ENCODE data around the gene CNFN.

The CNFN gene

GRCh38 chr19:42389899-42390298, at the start of gene CNFN:
Gene CNFN (minus strand): TSS chr19:42390297. CDS start chr19:42389037, 1,260 bp downstream.
- DNase-seq (ENCODE audit: low read depth) = no peak

- no peak for DNase-seq (ENCODE audit: low read depth)
Measured at GRCh38 chr19:42436006-42436405, 45.9 kb upstream of the CNFN start.

- DNase-seq (ENCODE audit: low read depth) = no peak
Measured at GRCh38 chr19:42435316-42435715, 45.2 kb upstream of the CNFN start.

GRCh38 chr19:42433503-42434260, 43.6 kb upstream of the CNFN start:
- DNase-seq (ENCODE audit: low read depth) = peak; percentile 32

GRCh38 chr19:42431486-42431885, 41.4 kb upstream of the CNFN start:
- DNase-seq (ENCODE audit: low read depth) = no peak

- no peak for DNase-seq (ENCODE audit: low read depth)
Measured at GRCh38 chr19:42428676-42429075, 38.6 kb upstream of the CNFN start.

- no peak for DNase-seq (ENCODE audit: low read depth)
Measured at GRCh38 chr19:42427313-42427712, 37.2 kb upstream of the CNFN start, which contains the start of gene LIPE. Gene LIPE (minus strand): TSS chr19:42427388. CDS start chr19:42427149, 239 bp downstream.

- no peak for DNase-seq (ENCODE audit: low read depth)
Measured at GRCh38 chr19:42426643-42427042, 36.5 kb upstream of the CNFN start.

- no peak for DNase-seq (ENCODE audit: low read depth)
Measured at GRCh38 chr19:42424712-42425131, 34.6 kb upstream of the CNFN start.

GRCh38 chr19:42424345-42424707, 34.2 kb upstream of the CNFN start:
- no peak for DNase-seq (ENCODE audit: low read depth)

GRCh38 chr19:42423462-42424344, 33.6 kb upstream of the CNFN start:
- DNase-seq (ENCODE audit: low read depth) = peak; percentile 85

GRCh38 chr19:42422901-42423461, 32.9 kb upstream of the CNFN start:
- DNase-seq (ENCODE audit: low read depth) = peak; percentile 42

- DNase-seq (ENCODE audit: low read depth) = no peak
Measured at GRCh38 chr19:42422092-42422900, 32.2 kb upstream of the CNFN start.

GRCh38 chr19:42421591-42422031, 31.5 kb upstream of the CNFN start:
- no peak for DNase-seq (ENCODE audit: low read depth)

- no peak for DNase-seq (ENCODE audit: low read depth)
Measured at GRCh38 chr19:42421101-42421500, 31.0 kb upstream of the CNFN start.

GRCh38 chr19:42420055-42420544, 30.0 kb upstream of the CNFN start:
- DNase-seq (ENCODE audit: low read depth) = peak; percentile 59

- DNase-seq (ENCODE audit: low read depth) = no peak
Measured at GRCh38 chr19:42419309-42419708, 29.2 kb upstream of the CNFN start.

- no peak for DNase-seq (ENCODE audit: low read depth)
Measured at GRCh38 chr19:42412661-42413076, 22.6 kb upstream of the CNFN start.

- no peak for DNase-seq (ENCODE audit: low read depth)
Measured at GRCh38 chr19:42412227-42412626, 22.1 kb upstream of the CNFN start.

- DNase-seq (ENCODE audit: low read depth) = no peak
Measured at GRCh38 chr19:42411581-42412178, 21.6 kb upstream of the CNFN start.

- DNase-seq (ENCODE audit: low read depth) = no peak
Measured at GRCh38 chr19:42410371-42410770, 20.3 kb upstream of the CNFN start.
